Measurements from ENCODE around the gene FREM1. TPM values are rescaled to one million over a fixed set of nuclear protein-coding genes. Genes with fewer than 3 reads are reported as not detected.

The FREM1 gene
- total and polyA plus RNA-seq, 2 donors: 2.1 to 5.1 TPM

- H3K9me3 ChIP-seq (ENCODE audit: control insufficient read depth in 2 of 2, insufficient read depth in 1 of 2, low read length in 1 of 2): no peaks in the 10 kb centered on the region
- DNase-seq (ENCODE audit: low read depth in 6 of 9, low spot score in 9 of 9): no peak
These were observed 159.4 kb downstream of the FREM1 start for GRCh38 chr9:14750821-14751220.

GRCh38 chr9:14749741-14750211, 160.5 kb downstream of the FREM1 start:
- Histone ChIP-seq H3K9me3 (ENCODE audit: control insufficient read depth in 2 of 2, insufficient read depth in 1 of 2, low read length in 1 of 2) (no peaks in the 10 kb centered on the region), H3K4me1 (ENCODE audit: control insufficient read depth in 2 of 2, insufficient read depth in 2 of 2, low read length in 2 of 2) (no peaks in the 10 kb centered on the region), H3K27me3 (ENCODE audit: control insufficient read depth in 2 of 2, insufficient read depth in 1 of 2, low read length in 1 of 2) (no peaks in the 10 kb centered on the region), H3K27ac (ENCODE audit: low read depth in 1 of 2, low read length in 1 of 2) (no peak overlapping the region), H3K4me3 (ENCODE audit: low read length in 2 of 2) (no peak overlapping the region), H3K36me3 (ENCODE audit: control insufficient read depth in 2 of 2, insufficient read depth in 2 of 2, low read length in 1 of 2) (no peaks in the 10 kb centered on the region)
- DNase-seq (ENCODE audit: low read depth in 6 of 9, low spot score in 9 of 9): peak in 8 of 9 donors; percentile 6 to 59 (median 11)
- 57% methylated on average over 9 of the region's 9 CpGs for WGBS

More at GRCh38 chr9:14750821-14751220, 159.4 kb downstream of the FREM1 start:
- Histone ChIP-seq H3K36me3 (ENCODE audit: control insufficient read depth in 2 of 2, insufficient read depth in 2 of 2, low read length in 1 of 2) (no peaks in the 10 kb centered on the region), H3K4me3 (ENCODE audit: low read length in 2 of 2) (no peak overlapping the region), H3K27me3 (ENCODE audit: control insufficient read depth in 2 of 2, insufficient read depth in 1 of 2, low read length in 1 of 2) (no peaks in the 10 kb centered on the region), H3K4me1 (ENCODE audit: control insufficient read depth in 2 of 2, insufficient read depth in 2 of 2, low read length in 2 of 2) (no peaks in the 10 kb centered on the region), H3K27ac (ENCODE audit: low read depth in 1 of 2, low read length in 1 of 2) (no peak overlapping the region)

GRCh38 chr9:14748373-14748772, 161.9 kb downstream of the FREM1 start:
- H3K9me3 ChIP-seq (ENCODE audit: control insufficient read depth in 2 of 2, insufficient read depth in 1 of 2, low read length in 1 of 2): no peaks in the 10 kb centered on the region
- no peaks in the 10 kb centered on the region for H3K4me1 ChIP-seq (ENCODE audit: control insufficient read depth in 2 of 2, insufficient read depth in 2 of 2, low read length in 2 of 2)

GRCh38 chr9:14747111-14747510, 163.1 kb downstream of the FREM1 start:
- Histone ChIP-seq H3K4me1 (ENCODE audit: control insufficient read depth in 2 of 2, insufficient read depth in 2 of 2, low read length in 2 of 2) (no peaks in the 10 kb centered on the region), H3K36me3 (ENCODE audit: control insufficient read depth in 2 of 2, insufficient read depth in 2 of 2, low read length in 1 of 2) (no peaks in the 10 kb centered on the region), H3K4me3 (ENCODE audit: low read length in 2 of 2) (no peak overlapping the region), H3K27ac (ENCODE audit: low read depth in 1 of 2, low read length in 1 of 2) (no peak overlapping the region), H3K27me3 (ENCODE audit: control insufficient read depth in 2 of 2, insufficient read depth in 1 of 2, low read length in 1 of 2) (no peaks in the 10 kb centered on the region), H3K9me3 (ENCODE audit: control insufficient read depth in 2 of 2, insufficient read depth in 1 of 2, low read length in 1 of 2) (no peaks in the 10 kb centered on the region)
- no peak for DNase-seq (ENCODE audit: low read depth in 6 of 9, low spot score in 9 of 9)

More at GRCh38 chr9:14748373-14748772, 161.9 kb downstream of the FREM1 start:
- no peak overlapping the region for H3K27ac ChIP-seq (ENCODE audit: low read depth in 1 of 2, low read length in 1 of 2)
- no peak overlapping the region for H3K4me3 ChIP-seq (ENCODE audit: low read length in 2 of 2)
- 97% methylated on average over 3 of the region's 3 CpGs for WGBS
- no peaks in the 10 kb centered on the region for H3K27me3 ChIP-seq (ENCODE audit: control insufficient read depth in 2 of 2, insufficient read depth in 1 of 2, low read length in 1 of 2)
- H3K36me3 ChIP-seq (ENCODE audit: control insufficient read depth in 2 of 2, insufficient read depth in 2 of 2, low read length in 1 of 2): no peaks in the 10 kb centered on the region
- no peak for DNase-seq (ENCODE audit: low read depth in 6 of 9, low spot score in 9 of 9)

- no peaks in the 10 kb centered on the region for H3K9me3 ChIP-seq (ENCODE audit: control insufficient read depth in 2 of 2, insufficient read depth in 1 of 2, low read length in 1 of 2)
- no peak overlapping the region for H3K4me3 ChIP-seq (ENCODE audit: low read length in 2 of 2)
- DNase-seq (ENCODE audit: low read depth in 6 of 9, low spot score in 9 of 9): no peak
- H3K4me1 ChIP-seq (ENCODE audit: control insufficient read depth in 2 of 2, insufficient read depth in 2 of 2, low read length in 2 of 2): no peaks in the 10 kb centered on the region
- H3K36me3 ChIP-seq (ENCODE audit: control insufficient read depth in 2 of 2, insufficient read depth in 2 of 2, low read length in 1 of 2): no peaks in the 10 kb centered on the region
- H3K27ac ChIP-seq (ENCODE audit: low read depth in 1 of 2, low read length in 1 of 2): no peak overlapping the region
- no peaks in the 10 kb centered on the region for H3K27me3 ChIP-seq (ENCODE audit: control insufficient read depth in 2 of 2, insufficient read depth in 1 of 2, low read length in 1 of 2)
- WGBS: 96% methylated on average over 3 of the region's 3 CpGs
These were observed 163.6 kb downstream of the FREM1 start for GRCh38 chr9:14746626-14747025.

- 95% methylated on average over 1 of the region's 1 CpG for WGBS
- no peaks in the 10 kb centered on the region for H3K27me3 ChIP-seq (ENCODE audit: control insufficient read depth in 2 of 2, insufficient read depth in 1 of 2, low read length in 1 of 2)
- H3K27ac ChIP-seq (ENCODE audit: low read depth in 1 of 2, low read length in 1 of 2): no peak overlapping the region
- DNase-seq (ENCODE audit: low read depth in 6 of 9, low spot score in 9 of 9): no peak
- no peaks in the 10 kb centered on the region for H3K36me3 ChIP-seq (ENCODE audit: control insufficient read depth in 2 of 2, insufficient read depth in 2 of 2, low read length in 1 of 2)
- H3K4me3 ChIP-seq (ENCODE audit: low read length in 2 of 2): no peak overlapping the region
- H3K4me1 ChIP-seq (ENCODE audit: control insufficient read depth in 2 of 2, insufficient read depth in 2 of 2, low read length in 2 of 2): no peaks in the 10 kb centered on the region
- no peaks in the 10 kb centered on the region for H3K9me3 ChIP-seq (ENCODE audit: control insufficient read depth in 2 of 2, insufficient read depth in 1 of 2, low read length in 1 of 2)
These were observed 165.5 kb downstream of the FREM1 start for GRCh38 chr9:14744768-14745167.

- H3K9me3 ChIP-seq (ENCODE audit: control insufficient read depth in 2 of 2, insufficient read depth in 1 of 2, low read length in 1 of 2): no peaks in the 10 kb centered on the region
- 95% methylated on average over 3 of the region's 3 CpGs for WGBS
- no peaks in the 10 kb centered on the region for H3K27me3 ChIP-seq (ENCODE audit: control insufficient read depth in 2 of 2, insufficient read depth in 1 of 2, low read length in 1 of 2)
- H3K4me3 ChIP-seq (ENCODE audit: low read length in 2 of 2): no peak overlapping the region
- DNase-seq (ENCODE audit: low read depth in 6 of 9, low spot score in 9 of 9): no peak
- H3K36me3 ChIP-seq (ENCODE audit: control insufficient read depth in 2 of 2, insufficient read depth in 2 of 2, low read length in 1 of 2): no peaks in the 10 kb centered on the region
- no peaks in the 10 kb centered on the region for H3K4me1 ChIP-seq (ENCODE audit: control insufficient read depth in 2 of 2, insufficient read depth in 2 of 2, low read length in 2 of 2)
- H3K27ac ChIP-seq (ENCODE audit: low read depth in 1 of 2, low read length in 1 of 2): no peak overlapping the region
These were observed 168.9 kb downstream of the FREM1 start for GRCh38 chr9:14741369-14741768.

GRCh38 chr9:14733133-14733532, 177.1 kb downstream of the FREM1 start:
- DNase-seq (ENCODE audit: low read depth in 6 of 9, low spot score in 9 of 9): no peak
- no peaks in the 10 kb centered on the region for H3K4me1 ChIP-seq (ENCODE audit: control insufficient read depth in 2 of 2, insufficient read depth in 2 of 2, low read length in 2 of 2)
- H3K36me3 ChIP-seq (ENCODE audit: control insufficient read depth in 2 of 2, insufficient read depth in 2 of 2, low read length in 1 of 2): no peaks in the 10 kb centered on the region
- no peaks in the 10 kb centered on the region for H3K9me3 ChIP-seq (ENCODE audit: control insufficient read depth in 2 of 2, insufficient read depth in 1 of 2, low read length in 1 of 2)
- no peak overlapping the region for H3K4me3 ChIP-seq (ENCODE audit: low read length in 2 of 2)
- H3K27me3 ChIP-seq (ENCODE audit: control insufficient read depth in 2 of 2, insufficient read depth in 1 of 2, low read length in 1 of 2): no peaks in the 10 kb centered on the region
- H3K27ac ChIP-seq (ENCODE audit: low read depth in 1 of 2, low read length in 1 of 2): no peak overlapping the region
- 97% methylated on average over 5 of the region's 5 CpGs for WGBS

GRCh38 chr9:14731294-14731981, 178.8 kb downstream of the FREM1 start:
- Histone ChIP-seq H3K27ac (ENCODE audit: low read depth in 1 of 2, low read length in 1 of 2) (no peak overlapping the region), H3K4me3 (ENCODE audit: low read length in 2 of 2) (no peak overlapping the region), H3K4me1 (ENCODE audit: control insufficient read depth in 2 of 2, insufficient read depth in 2 of 2, low read length in 2 of 2) (no peaks in the 10 kb centered on the region), H3K36me3 (ENCODE audit: control insufficient read depth in 2 of 2, insufficient read depth in 2 of 2, low read length in 1 of 2) (no peaks in the 10 kb centered on the region), H3K9me3 (ENCODE audit: control insufficient read depth in 2 of 2, insufficient read depth in 1 of 2, low read length in 1 of 2) (no peaks in the 10 kb centered on the region), H3K27me3 (ENCODE audit: control insufficient read depth in 2 of 2, insufficient read depth in 1 of 2, low read length in 1 of 2) (no peaks in the 10 kb centered on the region)
- no peak for DNase-seq (ENCODE audit: low read depth in 6 of 9, low spot score in 9 of 9)
- 98% methylated on average over 1 of the region's 1 CpG for WGBS

Data from thymus (tissue), 11 donors.